Right lobe of liver (tissue), 6 donors: ENCODE measurements around the gene ISCA2. TPM values are rescaled to one million over a fixed set of nuclear protein-coding genes. Genes with fewer than 3 reads are reported as not detected.

ENCODE experiments used
- ATAC-seq, 4 donors: fragments of 200-7000 bp; cut with Tn5 transposase; one replicate each; pipeline ENCODE4 v1.9.1; 2020; ENCODE audit warnings: mild to moderate bottlenecking in 4 of 4, moderate library complexity in 4 of 4
- DNase-seq, 3 donors: peaks; one replicate each; pipeline ENCODE4 v3.0.0-alpha.2; 2020
- H3K27ac ChIP-seq, 3 donors: fragments of 200-600 bp; one replicate each; pipeline ENCODE4 v1.8.0; 2022
- H3K27me3 ChIP-seq, 2 donors: fragments of 200-600 bp; one replicate each; pipeline ENCODE4 v1.8.0; 2022
- H3K36me3 ChIP-seq, 4 donors: fragments of 200-600 bp; sonication (generic) in 1 of 4; one replicate each; pipeline versions ENCODE4 v1.5.1 to v1.8.0; 2017 to 2022; ENCODE audit warnings: control low read depth in 1 of 4
- H3K4me1 ChIP-seq, 4 donors: fragments of 200-600 bp; sonication (generic) in 1 of 4; one replicate each; pipeline versions ENCODE4 v1.5.1 to v1.8.0; 2017 to 2022; ENCODE audit warnings: control low read depth in 1 of 4
- H3K4me3 ChIP-seq, 3 donors: fragments of 200-600 bp; one replicate each; pipeline ENCODE4 v1.8.0; 2022
- H3K9me3 ChIP-seq, 4 donors: fragments of 200-600 bp; sonication (generic) in 1 of 4; one replicate each; pipeline versions ENCODE4 v1.5.1 to v1.8.0; 2017 to 2022; ENCODE audit warnings: control low read depth in 1 of 4
- POLR2A ChIP-seq: fragments of 450-650 bp; IDR thresholded peaks from one replicate; pipeline ENCODE4 v1.6.1; 2017; ENCODE audit warnings: antibody characterized with exemption, mild to moderate bottlenecking
- WGBS: methylation state at CpG from one replicate; pipeline ENCODE4 v1.1.6; 2018; ENCODE audit warnings: low coverage, low lambda C conversion rate; ENCODE audit not compliant: insufficient coverage; ENCODE audit errors: missing lambda C conversion rate; 5-methylcytosine and 5-hydroxymethylcytosine counted together
- intact Hi-C, 2 donors: fragments of 100-400 bp; cut with DNase I; formaldehyde crosslinking; loops; one replicate each; pipeline versions ENCODE4 v1.11.2 to v1.14.1; 2022
- total RNA-seq, 6 experiments: library from RNA; depleted of rRNA in 2 of 6; stranded (reverse); fragments of >200 nt in 2 of 6; fragmentation: NEBNext Ultra II Directional in 3 of 6; extraction: Animal tissue kit (Norgen Biotek cat#: 25700) in 3 of 6; gene quantifications; one replicate each; pipeline versions ENCODE4 v1.1.0 to v1.2.4, GENCODE V29; 2016 to 2023
- TF ChIP-seq, protein P1 (sequence below), 4 donors: fragments of 200-600 bp in 3 of 4; fragments of 450-650 bp in 1 of 4; IDR thresholded peaks; one replicate each; pipeline versions ENCODE4 v1.5.1 to v1.8.0; 2016 to 2022; ENCODE audit warnings: antibody characterized with exemption in 4 of 4, mild to moderate bottlenecking in 2 of 4
- donor health status: DM: no; HTN: yes; CAD: no.
- donor health status: DM: no; HTN: no; CAD: no.
- donor health status: DM: no; HTN: no; CAD: no.
- donor health status: DM: no; HTN: yes; CAD: no.
- donor health status: DM: no; HTN: yes; CAD: no.

ISCA2 gene
- total RNA-seq, 6 experiments from 2014 or later: 7.8 to 16.3 (median 11.4) TPM

DNA sequence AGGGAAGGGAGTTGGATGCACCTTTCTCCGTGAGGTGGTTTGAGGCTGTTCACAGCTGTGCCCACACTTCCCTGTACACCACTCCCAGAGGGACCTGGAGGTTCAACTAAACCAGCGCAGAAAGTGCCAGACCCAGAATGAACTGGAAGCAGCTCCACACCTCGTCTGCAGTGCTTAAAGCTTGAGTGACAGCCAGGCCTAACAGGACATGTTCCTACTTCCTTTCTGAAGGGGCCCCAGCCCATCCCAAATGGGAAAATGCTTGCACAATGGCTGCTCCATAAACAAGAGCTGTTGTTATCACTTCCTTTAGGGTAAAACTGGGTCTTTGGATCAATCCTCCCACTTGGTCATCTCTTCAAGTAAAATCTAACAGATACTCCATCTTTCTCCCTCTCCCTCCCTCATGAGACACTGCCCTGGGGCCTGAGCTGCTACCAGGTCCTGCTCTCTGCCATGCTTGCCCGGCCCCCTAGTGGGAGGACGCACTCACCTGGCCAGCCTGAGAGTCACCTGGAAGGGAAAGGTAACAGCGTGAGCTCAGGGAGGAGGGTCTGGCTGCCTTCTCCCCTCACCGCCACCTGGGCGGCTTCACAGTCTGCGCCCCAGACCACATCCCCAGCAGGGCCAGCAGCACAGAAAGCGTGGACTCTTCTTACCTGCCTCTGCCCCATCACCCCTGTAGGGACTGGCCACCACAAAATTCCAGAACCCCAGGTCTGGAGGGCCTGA is 33.5 kb downstream of the ISCA2 start:
- no peak overlapping the region for H3K4me3 ChIP-seq
- DNase-seq (no peak), ATAC-seq (no peak)
- H3K27ac ChIP-seq: no peak overlapping the region
- no peaks in the 10 kb centered on the region for H3K9me3 ChIP-seq
- H3K36me3 ChIP-seq: no peaks in the 10 kb centered on the region
- WGBS: 25% methylated on average over 1 of the region's 10 CpGs
- no peaks in the 10 kb centered on the region for H3K4me1 ChIP-seq
- intact Hi-C loops: no loop called here
- H3K27me3 ChIP-seq: no peaks in the 10 kb centered on the region
- TF ChIP-seq, protein P1, sequence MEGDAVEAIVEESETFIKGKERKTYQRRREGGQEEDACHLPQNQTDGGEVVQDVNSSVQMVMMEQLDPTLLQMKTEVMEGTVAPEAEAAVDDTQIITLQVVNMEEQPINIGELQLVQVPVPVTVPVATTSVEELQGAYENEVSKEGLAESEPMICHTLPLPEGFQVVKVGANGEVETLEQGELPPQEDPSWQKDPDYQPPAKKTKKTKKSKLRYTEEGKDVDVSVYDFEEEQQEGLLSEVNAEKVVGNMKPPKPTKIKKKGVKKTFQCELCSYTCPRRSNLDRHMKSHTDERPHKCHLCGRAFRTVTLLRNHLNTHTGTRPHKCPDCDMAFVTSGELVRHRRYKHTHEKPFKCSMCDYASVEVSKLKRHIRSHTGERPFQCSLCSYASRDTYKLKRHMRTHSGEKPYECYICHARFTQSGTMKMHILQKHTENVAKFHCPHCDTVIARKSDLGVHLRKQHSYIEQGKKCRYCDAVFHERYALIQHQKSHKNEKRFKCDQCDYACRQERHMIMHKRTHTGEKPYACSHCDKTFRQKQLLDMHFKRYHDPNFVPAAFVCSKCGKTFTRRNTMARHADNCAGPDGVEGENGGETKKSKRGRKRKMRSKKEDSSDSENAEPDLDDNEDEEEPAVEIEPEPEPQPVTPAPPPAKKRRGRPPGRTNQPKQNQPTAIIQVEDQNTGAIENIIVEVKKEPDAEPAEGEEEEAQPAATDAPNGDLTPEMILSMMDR (IDR thresholded peaks at IDR 0.05): no peak
- no peak for TF ChIP-seq POLR2A

DNA sequence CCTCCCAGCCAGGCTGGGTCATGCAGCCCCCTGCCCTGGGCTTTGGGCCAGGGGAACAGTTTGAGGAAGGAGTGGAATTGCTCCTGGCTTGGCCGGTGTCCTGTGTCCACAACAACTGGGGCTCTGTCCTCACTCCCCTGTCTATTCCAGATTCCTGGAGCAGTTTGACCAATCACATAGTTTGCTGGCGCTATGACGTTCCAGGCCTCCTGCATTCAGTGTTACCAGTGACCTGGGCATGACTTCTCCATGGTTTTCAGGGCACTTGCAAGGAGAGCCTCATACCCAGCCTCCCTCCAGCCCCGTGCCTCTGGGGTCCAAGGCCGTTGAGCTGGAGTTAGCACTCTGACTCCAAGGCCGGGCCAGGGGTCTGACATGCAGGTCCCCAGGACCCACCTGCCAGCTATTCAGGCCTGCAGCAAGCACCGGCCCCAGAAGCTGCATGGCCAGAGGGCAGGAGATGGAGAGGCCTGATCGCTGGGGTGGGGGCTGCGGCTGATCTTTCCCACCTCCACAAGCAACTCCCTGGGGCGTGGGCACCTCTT is 34.2 kb downstream of the ISCA2 start:
- TF ChIP-seq, protein P1 (IDR thresholded peaks at IDR 0.05): no peak
- TF ChIP-seq POLR2A: no peak
- intact Hi-C loops: no loop called here
- H3K4me1 ChIP-seq: no peaks in the 10 kb centered on the region
- DNase-seq: no peak
- no peak overlapping the region for H3K4me3 ChIP-seq
- WGBS: no CpG with 5 or more reads among the region's 10 CpGs
- H3K27ac ChIP-seq: no peak overlapping the region
- no peak for ATAC-seq
- no peaks in the 10 kb centered on the region for H3K27me3 ChIP-seq
- H3K36me3 ChIP-seq: no peaks in the 10 kb centered on the region
- H3K9me3 ChIP-seq: no peaks in the 10 kb centered on the region

DNA sequence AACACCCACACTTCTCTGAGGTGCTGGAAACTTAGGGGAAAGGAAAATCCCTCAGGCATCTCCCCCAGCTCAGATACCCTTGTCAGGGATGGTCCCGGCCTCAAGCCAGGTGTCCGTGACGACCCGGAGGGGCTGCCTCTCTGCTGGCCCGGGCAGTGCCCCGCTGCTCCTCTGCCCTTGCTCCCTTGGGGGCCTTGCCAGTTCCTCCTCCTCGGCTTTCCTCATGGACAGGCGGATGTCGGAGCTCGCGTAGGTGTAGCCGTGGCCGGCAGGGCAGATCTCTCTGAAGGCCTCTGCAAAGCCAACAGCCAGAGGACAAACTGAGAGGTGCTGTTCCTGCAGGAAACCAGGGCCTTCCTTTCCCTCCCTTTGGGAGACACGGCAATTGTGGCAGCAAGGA is 34.8 kb downstream of the ISCA2 start:
- no peak for ATAC-seq
- H3K27me3 ChIP-seq: no peaks in the 10 kb centered on the region
- H3K36me3 ChIP-seq: no peaks in the 10 kb centered on the region
- H3K4me1 ChIP-seq: no peaks in the 10 kb centered on the region
- TF ChIP-seq, protein P1 (IDR thresholded peaks at IDR 0.05): no peak
- no peak for TF ChIP-seq POLR2A
- intact Hi-C loops: no loop called here
- no peak overlapping the region for H3K4me3 ChIP-seq
- no peak overlapping the region for H3K27ac ChIP-seq
- WGBS: 80% methylated on average over 2 of the region's 14 CpGs
- DNase-seq: no peak
- no peaks in the 10 kb centered on the region for H3K9me3 ChIP-seq

DNA sequence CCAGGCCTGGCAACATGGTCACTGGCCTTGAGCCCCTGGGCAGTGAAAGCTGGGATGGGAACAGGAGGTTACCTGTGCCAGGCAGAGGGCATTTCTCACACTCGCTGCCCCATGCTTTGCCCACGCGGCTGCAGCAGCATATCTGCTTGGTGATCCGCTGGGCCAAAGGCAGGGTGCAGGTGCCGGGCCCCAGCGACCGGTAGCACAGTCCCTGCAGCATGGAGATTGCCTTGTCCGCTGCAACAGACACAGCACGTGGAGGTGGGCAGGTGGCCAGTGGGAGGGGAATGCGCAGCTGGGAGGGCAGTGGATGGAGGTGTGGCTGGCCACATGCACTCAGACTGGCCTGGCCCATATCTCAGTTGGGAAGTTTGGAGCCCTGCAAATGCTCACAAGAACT is 35.3 kb downstream of the ISCA2 start:
- no peak overlapping the region for H3K4me3 ChIP-seq
- H3K9me3 ChIP-seq: no peaks in the 10 kb centered on the region
- no peaks in the 10 kb centered on the region for H3K27me3 ChIP-seq
- TF ChIP-seq POLR2A: no peak
- WGBS: 80% methylated on average over 1 of the region's 10 CpGs
- intact Hi-C loops: no loop called here
- no peaks in the 10 kb centered on the region for H3K4me1 ChIP-seq
- ATAC-seq (no peak), DNase-seq (no peak)
- H3K36me3 ChIP-seq: no peaks in the 10 kb centered on the region
- no peak overlapping the region for H3K27ac ChIP-seq

DNA sequence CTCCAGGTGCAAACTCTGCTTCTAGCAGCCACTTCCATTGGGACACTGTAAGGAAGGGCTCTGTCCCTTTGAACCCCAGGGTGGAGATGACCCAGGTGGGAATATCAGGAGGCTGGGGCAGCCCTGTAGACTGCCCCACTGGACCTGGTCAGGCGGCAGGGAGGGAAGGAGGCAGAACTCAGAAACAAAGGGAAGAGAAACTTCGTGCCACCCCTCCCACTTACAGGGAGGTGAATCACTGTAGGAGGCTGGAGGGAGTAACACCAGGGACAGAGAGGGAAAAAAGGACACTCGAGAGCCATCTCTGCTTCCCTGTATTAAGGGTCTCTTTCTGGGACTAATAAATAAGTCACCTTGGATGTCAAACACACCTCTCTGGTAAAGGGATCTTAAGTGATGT is 37.4 kb downstream of the ISCA2 start:
- no peak for TF ChIP-seq POLR2A
- TF ChIP-seq, protein P1 (IDR thresholded peaks at IDR 0.05): no peak
- Histone ChIP-seq H3K9me3 (no peaks in the 10 kb centered on the region), H3K27me3 (no peaks in the 10 kb centered on the region), H3K27ac (no peak overlapping the region), H3K36me3 (no peaks in the 10 kb centered on the region), H3K4me1 (no peaks in the 10 kb centered on the region), H3K4me3 (no peak overlapping the region)
- ATAC-seq (no peak), DNase-seq (no peak)
- intact Hi-C loops: no loop called here
- WGBS: 55% methylated on average over 3 of the region's 3 CpGs
